ENCODE measurements around the gene DCP1A.

DCP1A gene

DNA sequence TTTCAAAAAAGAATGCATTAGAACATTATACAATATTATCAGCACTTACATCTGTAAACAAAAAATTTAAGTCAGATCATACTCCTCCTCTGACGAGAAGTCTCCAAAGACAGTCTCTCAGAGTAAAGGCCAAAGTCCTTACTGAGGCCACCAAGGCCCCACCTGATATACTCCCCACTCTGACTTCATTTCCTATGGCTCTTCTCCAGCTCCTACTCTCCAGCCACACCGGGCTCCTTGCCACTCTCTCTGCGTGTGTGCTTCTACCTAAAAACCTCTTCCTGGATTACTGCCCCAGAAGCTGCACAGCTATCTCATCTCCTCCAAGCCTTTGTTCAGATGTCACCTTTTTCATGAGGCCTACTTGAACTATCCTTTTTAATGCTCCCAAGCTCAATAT is 5.0 kb downstream of the DCP1A start:
- Histone ChIP-seq H3K27me3 (ENCODE audit: low read depth, low read length) (no peaks in the 10 kb centered on the region), H3K4me1 (ENCODE audit: low read length) (peaks cover 15% of the 10 kb centered on the region), H3K36me3 (replicated peaks; ENCODE audit: low read depth, low read length) (peaks cover 40% of the 10 kb centered on the region), H4K20me1 (ENCODE audit: insufficient read depth, low read length) (0 out of 2 replicates have a peak, but pooled peaks cover 7% of the 10 kb centered on the region), H3K79me2 (ENCODE audit: low read length) (peaks cover 64% of the 10 kb centered on the region), H3K27ac (ENCODE audit: low read length) (no peak overlapping the region), H3K9ac (ENCODE audit: low read length) (no peak overlapping the region), H3K4me3 (ENCODE audit: low read length) (no peak overlapping the region), H3K4me2 (ENCODE audit: low read length) (no peak overlapping the region), H2AFZ (ENCODE audit: low read depth, low read length) (no peak overlapping the region), H3K9me3 (ENCODE audit: insufficient read depth, low read length) (no peaks in the 10 kb centered on the region)
- no peak for TF ChIP-seq EZH2phosphoT487 (IDR thresholded peaks at IDR 0.05; ENCODE audit: low read depth)
- TF ChIP-seq, protein P1, sequence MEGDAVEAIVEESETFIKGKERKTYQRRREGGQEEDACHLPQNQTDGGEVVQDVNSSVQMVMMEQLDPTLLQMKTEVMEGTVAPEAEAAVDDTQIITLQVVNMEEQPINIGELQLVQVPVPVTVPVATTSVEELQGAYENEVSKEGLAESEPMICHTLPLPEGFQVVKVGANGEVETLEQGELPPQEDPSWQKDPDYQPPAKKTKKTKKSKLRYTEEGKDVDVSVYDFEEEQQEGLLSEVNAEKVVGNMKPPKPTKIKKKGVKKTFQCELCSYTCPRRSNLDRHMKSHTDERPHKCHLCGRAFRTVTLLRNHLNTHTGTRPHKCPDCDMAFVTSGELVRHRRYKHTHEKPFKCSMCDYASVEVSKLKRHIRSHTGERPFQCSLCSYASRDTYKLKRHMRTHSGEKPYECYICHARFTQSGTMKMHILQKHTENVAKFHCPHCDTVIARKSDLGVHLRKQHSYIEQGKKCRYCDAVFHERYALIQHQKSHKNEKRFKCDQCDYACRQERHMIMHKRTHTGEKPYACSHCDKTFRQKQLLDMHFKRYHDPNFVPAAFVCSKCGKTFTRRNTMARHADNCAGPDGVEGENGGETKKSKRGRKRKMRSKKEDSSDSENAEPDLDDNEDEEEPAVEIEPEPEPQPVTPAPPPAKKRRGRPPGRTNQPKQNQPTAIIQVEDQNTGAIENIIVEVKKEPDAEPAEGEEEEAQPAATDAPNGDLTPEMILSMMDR (IDR thresholded peaks at IDR 0.05; ENCODE audit: low read depth, low read length), result no peak

- H3K4me1 ChIP-seq (ENCODE audit: low read length), result no peaks in the 10 kb centered on the region
- H3K36me3 ChIP-seq (replicated peaks; ENCODE audit: low read depth, low read length), result peaks cover 48% of the 10 kb centered on the region
- TF ChIP-seq EZH2phosphoT487 (IDR thresholded peaks at IDR 0.05; ENCODE audit: low read depth), result no peak
- TF ChIP-seq, protein P1 (IDR thresholded peaks at IDR 0.05; ENCODE audit: low read depth, low read length), result no peak
- H3K4me2 ChIP-seq (ENCODE audit: low read length), result no peak overlapping the region
- H3K27ac ChIP-seq (ENCODE audit: low read length), result no peak overlapping the region
- H3K9me3 ChIP-seq (ENCODE audit: insufficient read depth, low read length), result no peaks in the 10 kb centered on the region
- H4K20me1 ChIP-seq (ENCODE audit: insufficient read depth, low read length), result 0 out of 2 replicates have a peak, but pooled peaks cover 4% of the 10 kb centered on the region
- H3K4me3 ChIP-seq (ENCODE audit: low read length), result no peak overlapping the region
- H3K9ac ChIP-seq (ENCODE audit: low read length), result no peak overlapping the region
- peaks cover 20% of the 10 kb centered on the region for H3K79me2 ChIP-seq (ENCODE audit: low read length)
- no peaks in the 10 kb centered on the region for H3K27me3 ChIP-seq (ENCODE audit: low read depth, low read length)
- H2AFZ ChIP-seq (ENCODE audit: low read depth, low read length), result no peak overlapping the region
Measured at GRCh38 chr3:53337167-53337940, 10.0 kb downstream of the DCP1A start.

DNA sequence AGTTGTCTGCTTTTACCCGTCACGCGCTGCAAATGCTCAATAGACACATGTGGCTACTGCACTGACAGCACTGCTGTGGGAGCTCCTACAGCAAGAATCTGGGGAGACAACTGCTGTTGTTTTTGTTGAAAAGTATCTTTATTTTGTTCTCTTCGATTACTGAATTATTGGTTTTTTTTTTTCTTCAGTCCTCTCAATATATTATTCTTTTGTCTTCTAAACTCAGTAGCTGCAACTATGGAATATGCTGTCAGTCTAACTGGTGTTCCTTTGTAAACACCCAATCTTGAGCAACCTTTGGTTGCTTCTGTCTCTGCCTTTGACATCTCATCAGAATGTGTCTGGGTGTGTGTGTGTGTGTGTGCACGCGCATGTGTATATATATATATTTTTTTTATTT is 12.6 kb downstream of the DCP1A start:
- no peak for TF ChIP-seq EZH2phosphoT487 (IDR thresholded peaks at IDR 0.05; ENCODE audit: low read depth)
- TF ChIP-seq, protein P1 (IDR thresholded peaks at IDR 0.05; ENCODE audit: low read depth, low read length), result no peak
- Histone ChIP-seq H3K9me3 (ENCODE audit: insufficient read depth, low read length) (no peaks in the 10 kb centered on the region), H3K27ac (ENCODE audit: low read length) (no peak overlapping the region), H3K36me3 (replicated peaks; ENCODE audit: low read depth, low read length) (peaks cover 48% of the 10 kb centered on the region), H3K4me3 (ENCODE audit: low read length) (no peak overlapping the region), H3K4me1 (ENCODE audit: low read length) (no peaks in the 10 kb centered on the region), H3K4me2 (ENCODE audit: low read length) (no peak overlapping the region), H2AFZ (ENCODE audit: low read depth, low read length) (no peak overlapping the region), H4K20me1 (ENCODE audit: insufficient read depth, low read length) (0 out of 2 replicates have a peak, but pooled peaks cover 4% of the 10 kb centered on the region), H3K79me2 (ENCODE audit: low read length) (peaks cover 29% of the 10 kb centered on the region), H3K27me3 (ENCODE audit: low read depth, low read length) (no peaks in the 10 kb centered on the region), H3K9ac (ENCODE audit: low read length) (no peak overlapping the region)

GRCh38 chr3:53331871-53332270 is 15.5 kb downstream of the DCP1A start:
- no peak overlapping the region for H3K4me2 ChIP-seq (ENCODE audit: low read length)
- TF ChIP-seq EZH2phosphoT487 (IDR thresholded peaks at IDR 0.05; ENCODE audit: low read depth), result no peak
- TF ChIP-seq, protein P1 (IDR thresholded peaks at IDR 0.05; ENCODE audit: low read depth, low read length), result no peak
- 0 out of 2 replicates have a peak, but pooled peaks cover 6% of the 10 kb centered on the region for H4K20me1 ChIP-seq (ENCODE audit: insufficient read depth, low read length)
- H3K9me3 ChIP-seq (ENCODE audit: insufficient read depth, low read length), result no peaks in the 10 kb centered on the region
- peaks cover 43% of the 10 kb centered on the region for H3K36me3 ChIP-seq (replicated peaks; ENCODE audit: low read depth, low read length)
- peaks cover 21% of the 10 kb centered on the region for H3K79me2 ChIP-seq (ENCODE audit: low read length)
- no peaks in the 10 kb centered on the region for H3K27me3 ChIP-seq (ENCODE audit: low read depth, low read length)
- H3K27ac ChIP-seq (ENCODE audit: low read length), result no peak overlapping the region
- H3K4me3 ChIP-seq (ENCODE audit: low read length), result no peak overlapping the region
- no peaks in the 10 kb centered on the region for H3K4me1 ChIP-seq (ENCODE audit: low read length)
- H3K9ac ChIP-seq (ENCODE audit: low read length), result no peak overlapping the region
- no peak overlapping the region for H2AFZ ChIP-seq (ENCODE audit: low read depth, low read length)
